ENCODE results near the gene DOCK1.

Gene DOCK1

GRCh38 chr10:127450644-127451043 is 545.4 kb downstream of the DOCK1 start:
- FAIRE-seq, result no peak

GRCh38 chr10:127451628-127452027 is 546.4 kb downstream of the DOCK1 start:
- no peak for FAIRE-seq

- no peak for FAIRE-seq
Measured at GRCh38 chr10:127452568-127452967, 547.3 kb downstream of the DOCK1 start.

GRCh38 chr10:127453706-127454105 is 548.5 kb downstream of the DOCK1 start:
- no peak for FAIRE-seq

- no peak for FAIRE-seq
Measured at GRCh38 chr10:127456122-127456521, 550.9 kb downstream of the DOCK1 start.

- FAIRE-seq, result no peak
Measured at GRCh38 chr10:127458016-127458810, 553.0 kb downstream of the DOCK1 start.

GRCh38 chr10:127458829-127459228 is 553.6 kb downstream of the DOCK1 start:
- no peak for FAIRE-seq

GRCh38 chr10:127459918-127460317 is 554.7 kb downstream of the DOCK1 start:
- no peak for FAIRE-seq

- FAIRE-seq, result no peak
Measured at GRCh38 chr10:127462643-127463295, 557.5 kb downstream of the DOCK1 start.

GRCh38 chr10:127463548-127463947 is 558.3 kb downstream of the DOCK1 start:
- no peak for FAIRE-seq

- FAIRE-seq, result no peak
Measured at GRCh38 chr10:127464561-127464960, 559.3 kb downstream of the DOCK1 start.

GRCh38 chr10:127467811-127468210 is 562.6 kb downstream of the DOCK1 start:
- FAIRE-seq, result no peak

- FAIRE-seq, result no peak
Measured at GRCh38 chr10:127468632-127469031, 563.4 kb downstream of the DOCK1 start.

- no peak for FAIRE-seq
Measured at GRCh38 chr10:127470911-127471310, 565.7 kb downstream of the DOCK1 start.

- no peak for FAIRE-seq
Measured at GRCh38 chr10:127472976-127473375, 567.7 kb downstream of the DOCK1 start.

- no peak for FAIRE-seq
Measured at GRCh38 chr10:127474501-127474900, 569.3 kb downstream of the DOCK1 start.

GRCh38 chr10:127485153-127485857 is 580.1 kb downstream of the DOCK1 start:
- no peak for FAIRE-seq

GRCh38 chr10:127486355-127486754 is 581.1 kb downstream of the DOCK1 start:
- no peak for FAIRE-seq

- no peak for FAIRE-seq
Measured at GRCh38 chr10:127492607-127493250, 587.5 kb downstream of the DOCK1 start.

- no peak for FAIRE-seq
Measured at GRCh38 chr10:127496035-127496434, 590.8 kb downstream of the DOCK1 start.

- no peak for FAIRE-seq
Measured at GRCh38 chr10:127497685-127498084, 592.5 kb downstream of the DOCK1 start.

- FAIRE-seq, result no peak
Measured at GRCh38 chr10:127498087-127498486, 592.9 kb downstream of the DOCK1 start.

- no peak for FAIRE-seq
Measured at GRCh38 chr10:127500127-127500526, 594.9 kb downstream of the DOCK1 start.
